HG02798 (cell line): ENCODE measurements around the gene DND1.
"Not testable (repeated sequence)": the region's sequence is repeated elsewhere in the genome, so short reads cannot be mapped to it uniquely, and the experiment has no call there.

Experiments used
- ATAC-seq: cut with Tn5 transposase; IDR thresholded peaks from one replicate; pipeline ENCODE4 v1.9.1; 2021; ENCODE audit warnings: mild to moderate bottlenecking; ENCODE audit not compliant: unreplicated experiment, poor library complexity

Gene DND1

DNA sequence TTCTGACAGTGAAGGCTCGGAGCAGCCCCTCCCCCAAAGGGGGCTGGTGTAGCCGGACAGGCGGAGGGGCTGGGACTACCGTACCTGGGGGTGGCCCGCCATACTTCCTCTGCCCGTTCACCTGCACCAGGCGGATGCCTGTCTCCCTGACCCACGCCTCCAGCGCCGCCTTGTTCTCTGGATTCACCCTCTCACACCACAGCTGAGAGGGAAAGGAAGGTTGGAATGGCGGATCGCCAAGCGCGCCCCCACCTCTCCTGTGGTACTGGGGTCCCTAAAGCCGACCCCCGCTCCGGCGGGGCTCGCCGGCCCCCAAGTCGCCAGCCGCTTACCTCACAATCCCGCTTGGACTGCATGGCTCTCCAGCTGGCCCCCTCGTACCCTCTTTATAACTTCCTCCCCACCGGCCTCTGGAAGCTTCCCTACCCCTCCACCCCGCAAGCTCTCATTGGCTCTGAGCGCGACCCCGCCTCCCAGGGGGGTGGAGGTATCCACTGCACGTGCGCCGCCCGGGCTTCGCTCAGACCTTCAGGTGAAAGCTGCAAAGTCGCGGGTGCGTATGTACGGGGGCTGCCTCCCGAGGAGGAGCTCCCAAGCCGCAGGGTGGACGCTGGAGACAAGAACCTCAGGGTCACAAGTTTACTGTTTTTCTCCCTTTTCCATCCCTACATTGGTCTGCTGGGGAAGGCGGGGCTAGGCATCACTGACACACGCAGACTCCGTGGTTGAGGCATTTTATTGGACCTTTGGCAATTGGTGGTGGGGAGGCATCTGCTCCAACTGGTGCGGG is at the start of gene DND1:
Gene DND1 (minus strand): TSS at position 390 of the 790 bp plus-strand sequence. CDS start 34 bp downstream, at position 356.
- no peak for ATAC-seq

GRCh38 chr5:140721395-140721794 is 48.0 kb upstream of the DND1 start:
- ATAC-seq, result not testable (repeated sequence)

- ATAC-seq, result not testable (repeated sequence)
These were observed 47.4 kb upstream of the DND1 start for GRCh38 chr5:140720738-140721137.

DNA sequence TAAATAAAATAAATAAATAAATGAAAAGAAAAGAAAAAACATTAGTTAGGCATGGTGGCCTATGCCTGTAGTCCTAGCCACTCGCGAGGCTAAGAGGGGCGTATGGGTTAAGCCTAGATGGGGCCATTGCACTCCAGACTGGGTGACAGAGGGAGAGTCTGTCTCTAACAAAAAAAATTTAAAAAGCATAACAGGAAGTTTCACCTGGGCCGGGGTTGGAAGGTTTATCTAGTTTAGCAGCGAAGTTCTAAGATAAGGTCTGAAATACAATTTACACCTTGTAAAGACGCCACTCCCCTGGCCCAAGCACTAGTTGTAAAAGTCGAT is 44.9 kb upstream of the DND1 start:
- no peak for ATAC-seq

- ATAC-seq, result not testable (repeated sequence)
These were observed 42.9 kb upstream of the DND1 start for GRCh38 chr5:140716238-140716637.

DNA sequence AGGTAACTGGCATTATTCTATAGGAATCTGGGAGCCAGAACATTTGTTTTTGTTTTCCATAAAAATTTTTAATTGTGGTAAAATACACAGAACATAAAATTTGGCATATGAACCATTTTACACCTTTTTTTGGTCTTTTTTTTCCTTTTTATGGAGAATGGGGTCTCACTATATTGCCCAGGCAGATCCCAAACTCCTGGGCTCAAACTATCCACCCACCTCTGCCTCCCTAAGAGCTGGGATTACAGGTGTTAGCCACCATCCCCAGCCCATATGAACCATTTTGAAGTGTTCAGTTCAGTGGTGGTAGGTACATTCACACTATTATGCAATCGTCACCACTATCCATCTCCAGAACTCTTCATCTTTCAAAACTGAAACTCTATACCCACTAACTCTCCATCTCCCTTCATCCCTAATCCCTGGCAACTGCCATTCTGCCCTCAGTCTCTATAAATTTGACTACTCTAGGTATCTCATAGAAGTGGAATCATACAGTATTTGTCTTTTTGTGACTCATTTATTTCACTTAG is 40.3 kb upstream of the DND1 start:
- ATAC-seq, result no peak

- ATAC-seq, result no peak
These were observed 38.4 kb upstream of the DND1 start for GRCh38 chr5:140711794-140712193.

DNA sequence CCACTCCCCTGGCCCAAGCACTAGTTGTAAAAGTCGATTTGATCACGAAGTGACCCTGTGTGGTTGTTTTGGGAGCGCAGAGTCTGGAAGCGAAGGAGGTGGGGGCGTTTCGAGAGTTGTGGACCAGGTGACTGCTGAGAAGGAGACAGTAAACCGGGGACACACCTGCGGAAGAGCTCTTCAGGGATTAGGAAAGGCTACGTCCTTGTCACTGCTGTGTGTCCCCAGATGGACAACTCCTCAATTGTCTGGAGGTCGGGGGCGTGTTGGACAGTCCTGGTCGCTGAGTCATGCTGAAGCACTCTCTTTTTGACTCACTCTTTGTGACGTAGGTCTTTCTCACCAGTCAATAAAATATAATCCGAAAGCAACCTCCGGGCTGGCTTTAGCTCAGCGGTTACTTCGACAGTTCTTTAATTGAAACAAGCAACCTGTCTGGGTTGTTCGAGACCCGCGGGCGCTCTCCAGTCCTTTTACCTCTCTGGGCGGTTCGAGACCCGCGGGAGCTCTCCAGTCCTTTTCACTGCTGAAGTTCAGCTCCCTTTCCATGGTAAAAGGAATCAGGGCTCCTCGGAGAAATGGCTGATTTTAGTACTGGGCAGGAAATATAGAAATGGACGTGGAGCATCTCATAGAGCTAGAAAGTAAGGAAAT is 37.6 kb upstream of the DND1 start:
- peak; percentile 93 for ATAC-seq

- ATAC-seq, result not testable (repeated sequence)
These were observed 35.4 kb upstream of the DND1 start for GRCh38 chr5:140708787-140709186.

DNA sequence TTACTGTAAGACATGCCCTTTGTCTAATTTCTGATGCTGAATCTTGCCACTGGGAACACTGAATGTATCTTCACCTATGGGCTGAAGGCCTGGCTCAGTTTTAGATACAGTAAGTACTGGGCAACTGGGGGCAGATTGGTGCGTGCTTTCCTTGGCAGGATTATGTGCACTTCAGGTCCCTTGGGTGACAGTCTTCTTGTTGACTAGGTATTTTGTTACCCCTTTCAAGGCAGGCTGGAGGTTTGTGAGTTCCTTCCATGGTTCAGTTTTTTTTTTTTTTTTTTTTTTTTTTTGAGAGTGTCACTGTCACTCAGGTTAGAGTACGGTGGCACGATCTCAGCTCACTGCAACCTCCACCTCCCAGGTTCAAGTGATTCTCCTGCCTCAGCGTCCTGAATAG is 34.4 kb upstream of the DND1 start:
- ATAC-seq, result no peak

DNA sequence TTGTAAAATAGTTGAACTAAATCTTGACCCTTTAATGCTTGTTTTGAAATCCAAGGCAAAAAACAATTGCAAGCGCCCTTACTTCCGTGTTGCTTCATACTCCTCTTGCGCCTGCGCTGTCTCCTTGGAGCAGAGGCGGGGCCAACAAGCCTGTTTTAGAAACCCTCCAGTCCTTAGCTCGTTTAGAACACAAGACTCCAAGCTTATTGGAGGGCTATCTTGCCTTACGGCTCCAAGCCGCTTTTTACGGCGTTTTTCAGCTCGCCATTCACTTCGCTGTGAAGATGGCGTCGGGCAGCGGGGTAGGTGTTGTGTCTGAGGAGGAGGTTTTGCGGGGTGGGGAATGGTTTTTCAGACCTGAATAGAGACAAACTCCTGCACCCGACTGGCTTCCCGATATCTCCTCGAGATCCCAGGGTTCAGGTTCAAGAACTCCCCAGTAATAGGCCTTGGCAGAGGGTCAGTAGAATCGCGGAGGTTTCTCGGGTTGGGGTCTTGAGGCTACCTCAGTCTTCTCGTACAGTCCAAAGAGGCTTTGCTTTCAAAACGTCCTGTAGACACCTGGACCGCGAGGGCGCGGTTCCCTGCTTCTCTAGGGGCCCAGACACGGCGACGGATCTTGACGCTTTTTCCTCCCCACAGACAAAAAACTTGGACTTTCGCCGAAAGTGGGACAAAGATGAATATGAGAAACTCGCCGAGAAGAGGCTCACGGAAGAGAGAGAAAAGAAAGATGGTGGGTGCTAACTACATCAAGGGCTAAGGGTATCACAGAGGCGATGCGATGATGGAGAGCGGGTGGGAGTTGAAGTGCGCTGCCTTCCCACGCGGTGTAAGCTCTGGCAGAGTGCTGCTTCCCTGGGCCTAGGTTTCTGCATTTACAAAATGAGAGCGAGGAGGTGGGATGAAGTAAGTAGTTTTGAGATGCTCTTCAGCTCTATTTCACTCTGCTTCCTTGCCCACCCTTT is 27.1 kb upstream of the DND1 start, which contains the start of gene ZMAT2:
Gene ZMAT2 (plus strand): TSS at position 271 of the 968 bp plus-strand sequence. CDS start 14 bp downstream, at position 285.
- ATAC-seq, result peak; percentile 98

DNA sequence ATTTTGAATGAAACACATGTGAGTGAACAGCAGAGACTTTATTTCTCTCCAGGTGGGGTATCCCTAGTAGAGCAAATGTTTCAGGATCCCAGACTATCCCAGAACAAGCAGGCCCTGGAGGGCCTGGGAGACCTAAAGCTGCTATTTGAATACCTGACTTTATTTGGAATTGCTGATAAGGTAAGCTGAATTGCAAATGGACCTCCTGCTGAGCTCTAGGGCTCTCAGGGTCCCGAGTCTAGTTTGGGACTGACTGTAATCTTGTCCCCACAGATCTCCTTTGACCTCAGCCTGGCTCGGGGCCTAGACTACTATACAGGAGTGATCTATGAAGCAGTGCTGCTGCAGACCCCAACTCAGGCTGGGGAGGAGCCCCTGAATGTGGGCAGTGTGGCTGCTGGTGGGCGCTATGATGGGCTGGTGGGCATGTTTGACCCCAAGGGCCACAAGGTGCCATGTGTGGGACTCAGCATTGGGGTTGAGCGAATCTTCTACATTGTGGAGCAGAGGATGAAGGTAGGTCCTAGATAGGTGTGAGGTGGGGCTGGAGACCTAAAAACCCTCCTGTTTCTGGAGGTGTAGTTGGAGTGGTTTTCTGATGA is 23.6 kb upstream of the DND1 start:
- ATAC-seq, result no peak

DNA sequence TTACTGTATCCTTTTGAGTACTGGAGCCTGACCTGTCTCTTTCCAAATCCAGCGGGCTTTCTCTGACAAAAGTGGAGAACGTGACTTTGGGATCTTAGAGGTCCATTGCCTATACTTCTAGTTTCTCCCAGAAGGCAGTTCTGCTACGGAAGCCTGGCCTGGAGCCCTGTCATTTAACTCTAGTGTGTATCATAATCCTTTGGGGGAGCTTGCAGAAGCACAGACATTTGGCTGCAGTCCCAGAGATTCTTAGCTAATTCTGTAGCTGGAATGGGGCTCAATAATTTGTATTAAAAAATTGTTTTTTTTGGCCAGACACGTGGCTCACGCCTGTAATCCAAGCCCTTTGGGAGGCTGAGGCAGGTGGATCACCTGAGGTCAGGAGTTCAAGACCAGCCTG is 20.9 kb upstream of the DND1 start:
- ATAC-seq, result no peak

GRCh38 chr5:140690941-140691924 is 17.9 kb upstream of the DND1 start, which contains the start of the genes HARS1 and HARS2:
Gene HARS1 (minus strand): TSS chr5:140691370. CDS start chr5:140691304, 66 bp downstream.
Gene HARS2 (plus strand): TSS chr5:140691455. CDS start chr5:140691649, 194 bp downstream.
- ATAC-seq, result peak; percentile 97

DNA sequence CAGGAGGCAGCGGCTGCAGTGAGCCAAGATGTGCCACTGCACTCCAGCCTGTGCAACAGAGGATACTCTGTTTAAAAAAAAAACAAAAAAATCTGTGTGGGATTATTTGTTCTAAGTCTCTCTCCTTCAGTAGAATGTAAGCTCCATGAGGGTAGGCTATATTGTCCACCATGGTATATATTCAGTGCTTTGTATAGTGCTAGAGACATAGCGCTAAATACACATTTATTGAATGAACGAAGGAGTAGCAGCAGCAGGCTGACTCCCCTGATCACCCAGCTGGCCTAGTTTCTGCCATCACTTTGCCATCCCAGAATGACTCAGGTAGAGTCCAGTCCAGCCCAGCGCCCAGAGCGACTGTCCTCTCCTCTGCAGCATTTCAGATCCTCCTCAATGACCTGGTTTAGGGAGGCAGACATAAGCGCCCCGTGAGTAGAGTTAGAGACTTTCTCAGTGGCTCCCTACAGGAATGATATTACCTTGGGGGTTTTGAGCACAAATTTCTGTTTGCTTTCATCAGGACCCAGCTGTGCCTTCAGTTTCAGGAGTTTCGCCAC is 17.1 kb upstream of the DND1 start:
- ATAC-seq, result no peak

GRCh38 chr5:140678993-140679392 is 5.6 kb upstream of the DND1 start:
- ATAC-seq, result no peak

- ATAC-seq, result peak; percentile 63
These were observed 4.6 kb upstream of the DND1 start for GRCh38 chr5:140677947-140678346.

DNA sequence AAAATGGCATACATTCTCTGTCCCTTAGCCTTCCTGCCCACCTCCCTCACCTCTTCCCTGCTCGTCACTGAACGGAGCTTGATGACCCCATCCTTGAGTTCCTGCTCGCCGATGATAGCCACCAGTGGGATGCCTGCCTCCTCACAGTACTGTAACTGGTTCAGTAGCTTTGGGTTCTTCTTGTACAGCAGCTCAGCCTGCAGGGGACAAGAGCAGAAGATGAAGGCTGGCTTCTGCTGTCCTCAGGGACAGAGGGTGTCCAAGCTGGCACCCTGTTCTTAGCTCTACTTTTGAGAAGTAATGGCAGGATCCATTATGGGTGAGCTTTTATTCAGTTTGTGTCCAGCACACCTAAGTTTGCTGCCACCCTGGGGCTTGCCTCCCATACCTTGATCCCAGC is 1.3 kb upstream of the DND1 start:
- no peak for ATAC-seq
